GM18511 (cell line): ENCODE measurements around the gene FHL2.

Experiments
- ATAC-seq: cut with Tn5 transposase; IDR thresholded peaks from one replicate; pipeline ENCODE4 v1.9.1; 2021; ENCODE audit warnings: mild to moderate bottlenecking, moderate library complexity; ENCODE audit not compliant: unreplicated experiment

Gene FHL2

GRCh38 chr2:105422801-105423200 lies 23.9 kb upstream of the FHL2 start:
- no peak for ATAC-seq

GRCh38 chr2:105421053-105421452 lies 22.2 kb upstream of the FHL2 start:
- no peak for ATAC-seq

GRCh38 chr2:105418522-105418921 lies 19.7 kb upstream of the FHL2 start:
- no peak for ATAC-seq

- ATAC-seq: no peak
Observed at GRCh38 chr2:105417857-105418436, 19.1 kb upstream of the FHL2 start.

GRCh38 chr2:105416156-105416555 lies 17.3 kb upstream of the FHL2 start:
- no peak for ATAC-seq

GRCh38 chr2:105415007-105415406 lies 16.2 kb upstream of the FHL2 start:
- ATAC-seq: no peak

GRCh38 chr2:105413206-105413605 lies 14.4 kb upstream of the FHL2 start:
- no peak for ATAC-seq

- no peak for ATAC-seq
Observed at GRCh38 chr2:105412584-105412983, 13.7 kb upstream of the FHL2 start.

- ATAC-seq: peak; percentile 82
Observed at GRCh38 chr2:105411720-105412407, 13.0 kb upstream of the FHL2 start.

GRCh38 chr2:105410554-105410953 lies 11.7 kb upstream of the FHL2 start:
- no peak for ATAC-seq

GRCh38 chr2:105409717-105410116 lies 10.9 kb upstream of the FHL2 start:
- no peak for ATAC-seq

GRCh38 chr2:105407946-105408743 lies 9.3 kb upstream of the FHL2 start:
- ATAC-seq: no peak

GRCh38 chr2:105406221-105406620 lies 7.4 kb upstream of the FHL2 start:
- ATAC-seq: no peak

GRCh38 chr2:105405291-105405690 lies 6.4 kb upstream of the FHL2 start:
- ATAC-seq: no peak

- ATAC-seq: no peak
Observed at GRCh38 chr2:105404736-105405135, 5.9 kb upstream of the FHL2 start.

GRCh38 chr2:105403783-105404698 lies 5.2 kb upstream of the FHL2 start:
- ATAC-seq: no peak

- no peak for ATAC-seq
Observed at GRCh38 chr2:105403241-105403782, 4.5 kb upstream of the FHL2 start.

- ATAC-seq: no peak
Observed at GRCh38 chr2:105402809-105403208, 4.0 kb upstream of the FHL2 start.

GRCh38 chr2:105401867-105402266 lies 3.0 kb upstream of the FHL2 start:
- ATAC-seq: no peak

GRCh38 chr2:105400138-105400540 lies 1.3 kb upstream of the FHL2 start:
- ATAC-seq: no peak
